HG03565 (cell line): ENCODE data around the gene TSC22D1.
"Not testable (repeated sequence)": the region's sequence is repeated elsewhere in the genome, so short reads cannot be mapped to it uniquely, and the experiment has no call there.

Experiments
- ATAC-seq: cut with Tn5 transposase; IDR thresholded peaks from one replicate; pipeline ENCODE4 v1.9.1; 2021; ENCODE audit warnings: mild to moderate bottlenecking, moderate library complexity; ENCODE audit not compliant: unreplicated experiment

TSC22D1 gene

DNA sequence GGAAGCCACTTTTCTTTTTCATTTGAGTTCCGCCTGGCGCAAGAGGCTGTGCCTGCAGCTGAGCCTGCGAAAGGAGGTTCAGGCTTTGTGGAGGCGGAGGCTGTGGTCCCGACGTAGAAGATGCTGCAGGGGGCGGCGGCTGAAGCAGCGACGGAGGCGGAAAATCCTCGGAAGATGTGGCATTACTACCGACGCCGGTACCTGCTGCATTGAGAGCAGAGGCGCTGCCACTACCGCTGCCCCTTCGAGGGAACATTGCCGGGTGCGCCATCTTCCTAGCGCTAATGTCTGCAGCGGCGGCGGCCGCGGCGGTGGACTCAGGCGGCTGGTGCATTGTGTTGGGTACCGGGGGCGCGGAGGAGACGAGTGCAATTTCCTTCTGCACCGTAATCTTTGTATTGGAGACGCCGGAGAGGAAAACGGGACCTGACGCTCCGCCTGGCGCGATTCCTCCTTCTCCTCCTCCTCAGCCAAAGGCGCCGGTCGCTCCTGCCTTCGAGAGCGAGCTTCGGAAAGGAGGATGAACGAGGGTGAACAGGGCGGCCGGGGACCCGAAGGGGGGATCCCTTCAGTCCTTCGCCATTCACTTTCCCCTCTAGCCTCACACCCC is at the start of gene TSC22D1:
TSS of gene TSC22D1 (minus strand) at position 590 of the 610 bp plus-strand sequence. CDS start at position 334, 256 bp downstream.
- no peak for ATAC-seq

GRCh38 chr13:44622708-44623107 is 46.6 kb upstream of the TSC22D1 start:
- ATAC-seq, result no peak

GRCh38 chr13:44622261-44622660 is 46.1 kb upstream of the TSC22D1 start:
- ATAC-seq, result no peak

GRCh38 chr13:44620057-44620456 is 43.9 kb upstream of the TSC22D1 start:
- no peak for ATAC-seq

- no peak for ATAC-seq
Measured at GRCh38 chr13:44619651-44620050, 43.5 kb upstream of the TSC22D1 start.

GRCh38 chr13:44618326-44618725 is 42.2 kb upstream of the TSC22D1 start:
- no peak for ATAC-seq

- ATAC-seq, result no peak
Measured at GRCh38 chr13:44617648-44618047, 41.5 kb upstream of the TSC22D1 start.

GRCh38 chr13:44609137-44609536 is 33.0 kb upstream of the TSC22D1 start:
- ATAC-seq, result no peak

DNA sequence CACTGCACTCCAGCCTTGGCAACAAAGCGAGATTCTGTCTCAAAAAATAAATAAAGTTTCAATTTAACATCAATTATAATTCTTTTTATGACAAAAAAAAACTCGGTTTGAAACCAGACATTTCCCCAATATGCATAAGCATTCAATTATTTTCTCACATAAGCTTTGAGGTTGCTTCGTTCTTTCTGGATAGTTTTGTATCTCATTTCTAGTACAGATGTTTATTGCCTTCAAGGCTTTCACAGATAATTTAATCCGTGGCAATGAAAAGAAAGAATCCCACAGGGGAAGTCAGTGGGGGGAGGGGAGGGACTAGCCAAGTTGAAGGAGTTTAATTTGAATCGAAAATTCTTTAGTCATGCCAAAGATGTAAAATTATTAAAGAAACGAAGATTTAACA is 29.6 kb upstream of the TSC22D1 start:
- ATAC-seq, result no peak

DNA sequence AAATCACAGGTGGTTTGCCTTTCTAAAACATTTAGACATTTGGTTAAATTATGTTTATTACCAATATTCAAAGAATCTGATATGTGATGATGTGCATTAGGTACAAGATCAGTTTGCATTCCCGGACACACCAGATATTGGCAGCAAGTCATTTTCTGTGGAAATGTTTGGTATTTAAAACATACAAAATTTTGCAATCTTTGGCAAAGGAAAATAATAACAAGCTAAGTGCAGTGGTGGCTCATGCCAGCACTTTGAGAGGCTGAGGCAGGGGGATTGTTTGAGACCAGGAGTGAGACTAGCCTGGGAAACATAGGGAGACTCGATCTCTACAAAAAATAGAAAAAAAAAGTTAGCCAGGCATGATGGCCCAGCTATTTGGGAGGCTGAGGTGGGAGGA is 29.1 kb upstream of the TSC22D1 start:
- no peak for ATAC-seq

DNA sequence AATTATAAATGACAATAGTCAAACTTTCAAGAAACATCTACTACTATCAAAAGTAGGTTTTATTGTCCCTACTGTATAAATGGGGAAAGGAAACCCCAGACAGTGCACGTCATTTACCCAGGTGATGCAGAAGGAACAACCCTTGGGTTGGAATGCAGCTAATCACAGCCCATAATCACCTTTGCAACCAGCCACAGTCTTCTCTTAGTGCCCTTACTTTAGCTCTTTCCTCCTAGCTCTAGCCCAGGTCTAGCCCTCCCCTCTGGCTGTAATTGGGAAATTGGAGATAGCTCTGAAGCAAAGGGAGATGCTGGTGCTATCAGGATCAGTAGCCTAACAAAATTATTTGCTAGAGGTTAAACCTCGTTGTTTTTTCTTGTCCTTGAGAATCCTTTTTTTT is 25.5 kb upstream of the TSC22D1 start:
- no peak for ATAC-seq

DNA sequence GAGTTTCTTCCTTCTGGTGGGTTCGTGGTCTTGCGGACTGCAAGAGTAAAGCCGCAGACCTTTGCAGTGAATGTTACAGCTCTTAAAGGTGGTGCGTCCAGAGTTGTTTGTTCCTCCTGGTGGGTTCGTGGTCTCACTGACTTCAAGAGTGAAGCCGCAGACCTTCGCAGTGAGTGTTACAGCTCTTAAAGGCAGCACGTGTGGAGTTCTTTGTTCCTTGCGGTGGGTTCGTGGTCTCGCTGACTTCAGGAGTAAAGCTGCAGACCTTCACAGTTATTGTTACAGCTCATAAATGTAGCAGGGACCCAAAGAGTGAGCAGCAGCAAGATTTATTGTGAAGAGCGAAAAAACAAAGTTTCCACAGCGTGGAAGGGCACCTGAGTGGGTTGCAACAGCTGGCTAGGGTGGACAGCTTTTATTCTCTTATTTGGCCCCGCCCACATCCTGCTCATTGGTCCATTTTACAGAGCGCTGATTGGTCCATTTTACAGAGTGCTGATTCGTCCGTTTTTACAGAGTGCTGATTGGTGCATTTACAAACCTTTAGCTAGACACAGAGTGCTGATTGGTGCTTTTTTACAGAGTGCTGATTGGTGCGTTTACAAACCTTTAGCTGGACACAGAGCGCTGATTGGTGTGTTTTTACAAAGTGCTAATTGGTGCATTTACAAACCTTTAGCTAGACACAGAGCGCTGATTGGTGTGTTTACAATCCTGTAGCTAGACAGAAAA is 17.9 kb upstream of the TSC22D1 start:
- ATAC-seq, result not testable (repeated sequence)

DNA sequence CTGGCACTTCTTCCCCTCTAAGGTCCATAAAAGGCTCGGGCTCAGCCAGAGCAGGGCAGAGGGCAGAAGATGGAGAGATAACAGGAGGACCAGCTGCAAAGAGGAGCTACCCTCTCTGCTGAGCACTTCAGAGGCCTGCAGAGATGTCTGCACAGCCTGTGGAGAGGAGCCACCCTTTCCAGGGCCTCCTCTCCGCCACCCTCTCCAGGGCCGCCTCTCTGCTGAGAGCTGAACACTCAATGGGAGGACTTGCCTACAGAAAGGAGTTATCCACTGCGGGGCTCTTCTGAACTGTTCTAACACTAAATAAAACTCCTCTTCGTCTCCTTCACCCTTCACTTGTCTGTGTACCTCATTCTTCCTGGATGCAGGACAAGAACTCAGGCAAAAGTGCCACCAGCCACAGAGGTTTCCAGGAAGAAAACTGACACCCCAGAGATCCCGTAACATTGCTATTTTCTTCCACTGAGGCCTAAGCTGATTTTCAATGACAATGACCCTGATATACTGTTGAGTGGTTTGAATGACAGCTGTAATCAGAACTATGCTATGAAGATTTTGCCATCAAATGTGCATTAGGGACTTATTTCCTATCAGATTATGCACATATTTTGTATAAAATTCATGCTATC is 16.2 kb upstream of the TSC22D1 start:
- ATAC-seq, result no peak

- no peak for ATAC-seq
Measured at GRCh38 chr13:44591316-44591715, 15.2 kb upstream of the TSC22D1 start.

DNA sequence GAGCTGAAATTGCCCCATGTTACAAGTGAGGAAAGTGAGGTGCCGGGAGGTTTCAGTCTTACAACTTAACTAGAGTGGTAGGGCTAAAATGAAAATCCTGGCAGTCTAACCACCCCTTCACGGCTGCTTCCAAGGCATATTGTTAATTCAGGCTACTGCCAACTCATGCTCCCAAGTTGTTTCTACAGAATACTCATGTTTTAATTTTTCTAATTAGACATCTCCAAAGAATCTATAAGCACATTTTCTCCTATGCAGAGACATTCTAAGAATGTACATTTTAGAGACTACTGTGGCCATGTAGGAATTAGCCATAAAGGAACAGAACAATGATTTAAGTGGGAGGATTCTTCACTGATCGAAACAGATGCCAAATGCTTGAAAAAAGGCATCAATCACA is 7.0 kb upstream of the TSC22D1 start:
- ATAC-seq, result no peak

DNA sequence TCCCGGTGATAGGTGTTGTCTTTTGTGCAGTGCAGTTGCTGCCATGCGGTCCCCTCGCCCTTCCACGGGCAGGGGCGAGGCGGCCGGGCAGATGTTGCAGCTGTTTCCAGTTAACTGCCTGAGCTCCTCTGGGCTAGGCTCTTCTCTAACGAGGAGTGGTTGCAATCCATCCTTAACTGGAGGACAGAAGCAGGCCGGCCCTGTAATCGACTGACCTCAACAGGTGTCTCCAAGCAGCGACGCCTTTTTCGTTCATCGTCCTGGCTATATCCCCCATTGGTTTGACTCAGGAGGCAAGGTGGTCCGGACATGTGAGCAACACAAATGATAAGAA is 1.9 kb upstream of the TSC22D1 start:
- no peak for ATAC-seq

- ATAC-seq, result peak; percentile 59
Measured at GRCh38 chr13:44577236-44578066, 1.3 kb upstream of the TSC22D1 start.

- ATAC-seq, result peak; percentile 6
Measured at GRCh38 chr13:44576351-44577235, 463 bp upstream of the TSC22D1 start.

- ATAC-seq, result no peak
Measured at GRCh38 chr13:44575035-44575434, 1.1 kb downstream of the TSC22D1 start.

GRCh38 chr13:44574466-44574855 is 1.7 kb downstream of the TSC22D1 start:
- no peak for ATAC-seq
